RWPE1 (cell line): ENCODE results near the gene ZNF423.

ENCODE experiments used
- CTCF ChIA-PET: fragments of 350-600 bp; sonication (Branson Sonifier 250); formaldehyde crosslinking; extraction: SDS; loops from one replicate; lab custom pipeline; 2021; lab: Yijun Ruan, JAX
- POLR2A ChIA-PET: fragments of 400-600 bp; formaldehyde crosslinking; extraction: SDS; loops from one replicate; lab custom pipeline; 2020; ENCODE audit warnings: antibody characterized with exemption; ENCODE audit not compliant: low non-redundant PET; lab: Yijun Ruan, JAX
- DNase-seq: peaks from one replicate; pipeline ENCODE4 v3.0.0; 2012; ENCODE audit warnings: low spot score
- H3K27ac ChIP-seq: fragments of 450-650 bp; 2 replicates; pipeline ENCODE4 v1.5.1; 2017
- TF ChIP-seq, protein P1 (sequence below): fragments of 450-650 bp; conservative IDR thresholded peaks from 2 replicates; pipeline ENCODE4 v1.5.1; 2017; ENCODE audit warnings: low read depth, mild to moderate bottlenecking

Gene ZNF423

DNA sequence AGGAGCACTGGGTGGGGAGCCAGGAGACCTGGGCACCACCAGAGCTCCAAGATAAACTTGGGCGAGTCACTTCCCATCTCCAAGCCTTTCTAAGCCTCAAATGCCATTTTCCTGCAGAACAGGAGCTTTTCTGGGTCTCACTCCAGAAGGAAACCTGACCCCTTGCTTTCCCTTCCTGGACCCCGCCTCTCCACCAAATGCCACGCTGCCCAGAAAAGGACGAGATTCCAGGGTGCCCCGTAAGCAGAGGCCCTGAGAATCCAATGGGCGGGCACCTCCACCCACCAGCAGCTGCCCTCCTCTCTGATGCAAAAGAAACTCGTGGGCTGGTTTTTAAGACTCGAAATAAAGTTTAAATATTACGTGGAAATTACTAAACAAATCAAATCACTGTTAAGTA, 31.3 kb downstream of the ZNF423 start:
- ChIA-PET POLR2A (no interaction called here), CTCF (no interaction called here)
- TF ChIP-seq, protein P1, sequence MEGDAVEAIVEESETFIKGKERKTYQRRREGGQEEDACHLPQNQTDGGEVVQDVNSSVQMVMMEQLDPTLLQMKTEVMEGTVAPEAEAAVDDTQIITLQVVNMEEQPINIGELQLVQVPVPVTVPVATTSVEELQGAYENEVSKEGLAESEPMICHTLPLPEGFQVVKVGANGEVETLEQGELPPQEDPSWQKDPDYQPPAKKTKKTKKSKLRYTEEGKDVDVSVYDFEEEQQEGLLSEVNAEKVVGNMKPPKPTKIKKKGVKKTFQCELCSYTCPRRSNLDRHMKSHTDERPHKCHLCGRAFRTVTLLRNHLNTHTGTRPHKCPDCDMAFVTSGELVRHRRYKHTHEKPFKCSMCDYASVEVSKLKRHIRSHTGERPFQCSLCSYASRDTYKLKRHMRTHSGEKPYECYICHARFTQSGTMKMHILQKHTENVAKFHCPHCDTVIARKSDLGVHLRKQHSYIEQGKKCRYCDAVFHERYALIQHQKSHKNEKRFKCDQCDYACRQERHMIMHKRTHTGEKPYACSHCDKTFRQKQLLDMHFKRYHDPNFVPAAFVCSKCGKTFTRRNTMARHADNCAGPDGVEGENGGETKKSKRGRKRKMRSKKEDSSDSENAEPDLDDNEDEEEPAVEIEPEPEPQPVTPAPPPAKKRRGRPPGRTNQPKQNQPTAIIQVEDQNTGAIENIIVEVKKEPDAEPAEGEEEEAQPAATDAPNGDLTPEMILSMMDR: no peak
- DNase-seq: no peak
- no peak overlapping the region for H3K27ac ChIP-seq

DNA sequence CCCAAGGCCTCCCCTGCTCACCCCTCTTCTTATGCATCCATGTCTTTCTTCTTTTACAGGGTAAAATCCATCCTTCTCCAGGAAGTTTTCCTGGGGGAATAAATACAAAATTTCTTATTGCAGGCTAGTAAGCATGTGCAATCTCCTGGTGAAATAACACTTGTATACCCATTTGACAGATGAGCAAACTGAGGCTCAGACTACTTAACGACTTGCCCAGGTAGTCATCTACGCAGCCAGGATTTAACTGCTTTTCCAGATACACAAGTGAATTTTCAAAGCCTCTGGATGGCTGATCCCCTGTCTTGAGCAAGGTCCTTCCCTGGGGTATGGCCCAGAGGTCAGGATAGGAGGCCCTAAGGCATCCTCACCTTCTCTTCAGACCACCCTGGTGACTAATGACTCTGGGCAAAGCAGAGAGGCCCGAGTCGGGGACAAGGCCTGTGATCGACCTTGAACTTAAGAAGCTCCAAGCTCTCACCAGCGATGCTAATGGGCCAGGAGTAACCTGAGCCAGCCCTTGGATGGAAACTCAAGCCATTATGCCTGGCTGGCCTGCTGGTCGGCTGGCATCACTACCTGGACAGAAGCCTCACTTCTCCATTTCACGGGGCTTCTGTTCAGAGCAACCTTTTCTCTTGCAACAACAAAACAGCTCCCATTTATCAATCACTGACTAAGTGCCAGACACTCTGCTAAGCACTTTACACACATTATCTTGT, 33.1 kb downstream of the ZNF423 start:
- CTCF ChIA-PET: interaction anchor here (0.7 to 0.8 kb wide), 2 partner anchors 10 to 35 kb away, joined by 3 read pairs; no protein-coding TSS in a partner anchor
- TF ChIP-seq, protein P1: no peak
- POLR2A ChIA-PET: no interaction called here
- no peak for DNase-seq
- H3K27ac ChIP-seq: no peak overlapping the region

DNA sequence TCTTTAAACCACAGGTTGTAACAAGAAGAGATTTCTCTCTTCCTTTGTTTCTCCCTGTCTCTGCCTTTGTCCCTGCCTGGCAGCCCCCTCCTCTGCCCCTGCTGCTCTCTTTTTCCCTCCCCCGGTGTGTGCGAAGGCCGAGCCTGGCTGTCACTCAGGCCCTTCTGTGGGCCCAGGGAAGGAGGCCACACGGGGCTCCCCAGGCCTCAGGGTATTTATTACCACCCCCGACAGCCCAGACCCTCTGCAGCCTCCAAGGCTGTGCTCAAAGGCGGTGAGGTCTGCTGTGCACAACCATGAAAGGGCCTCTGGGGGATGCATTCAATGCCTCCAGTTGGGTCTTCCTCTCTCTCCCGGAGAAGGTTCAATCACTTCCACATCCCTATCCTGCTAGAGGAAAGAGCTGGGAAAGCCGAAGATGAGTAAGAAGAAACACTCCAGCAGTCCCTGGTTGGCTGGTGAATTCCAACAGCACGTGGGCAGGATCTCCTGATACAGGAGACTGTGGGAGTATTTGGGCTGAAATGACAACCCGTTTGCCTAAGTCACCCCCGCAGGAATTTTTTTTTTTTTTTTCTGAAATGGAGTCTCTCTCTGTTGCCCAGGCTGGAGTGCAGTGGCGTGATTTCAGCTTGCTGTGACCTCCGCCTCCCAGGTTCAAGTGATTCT, 34.2 kb downstream of the ZNF423 start:
- ChIA-PET CTCF (no interaction called here), POLR2A (no interaction called here)

DNA sequence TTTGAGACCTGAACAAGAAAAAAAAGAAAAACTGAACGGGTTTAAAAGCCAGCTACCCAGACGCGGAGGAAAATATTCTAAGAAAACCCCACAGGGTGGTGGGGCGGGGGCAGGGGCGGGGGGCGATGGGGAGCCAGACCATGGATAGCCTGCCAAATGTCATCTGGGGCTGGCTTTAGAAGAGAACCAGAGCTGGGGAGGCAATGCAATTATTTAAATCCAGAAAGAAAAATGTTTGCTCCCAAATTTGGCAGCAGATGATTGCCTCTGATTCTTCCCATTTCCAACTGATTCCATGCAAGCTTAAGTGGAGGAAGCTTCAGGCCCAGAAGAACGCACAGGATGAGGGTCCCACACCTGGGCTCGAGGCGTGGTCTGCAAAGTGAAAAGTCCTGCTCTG, 34.8 kb downstream of the ZNF423 start:
- no peak for DNase-seq
- H3K27ac ChIP-seq: no peak overlapping the region
- TF ChIP-seq, protein P1: no peak
- ChIA-PET POLR2A (no interaction called here), CTCF (interaction anchor here (0.7 kb wide), 1 partner anchor 16 kb away, joined by 3 read pairs; no protein-coding TSS in a partner anchor)

More for the DNA sequence above, 34.2 kb downstream of the ZNF423 start:
- no peak for DNase-seq
- TF ChIP-seq, protein P1: no peak
- H3K27ac ChIP-seq: no peak overlapping the region

DNA sequence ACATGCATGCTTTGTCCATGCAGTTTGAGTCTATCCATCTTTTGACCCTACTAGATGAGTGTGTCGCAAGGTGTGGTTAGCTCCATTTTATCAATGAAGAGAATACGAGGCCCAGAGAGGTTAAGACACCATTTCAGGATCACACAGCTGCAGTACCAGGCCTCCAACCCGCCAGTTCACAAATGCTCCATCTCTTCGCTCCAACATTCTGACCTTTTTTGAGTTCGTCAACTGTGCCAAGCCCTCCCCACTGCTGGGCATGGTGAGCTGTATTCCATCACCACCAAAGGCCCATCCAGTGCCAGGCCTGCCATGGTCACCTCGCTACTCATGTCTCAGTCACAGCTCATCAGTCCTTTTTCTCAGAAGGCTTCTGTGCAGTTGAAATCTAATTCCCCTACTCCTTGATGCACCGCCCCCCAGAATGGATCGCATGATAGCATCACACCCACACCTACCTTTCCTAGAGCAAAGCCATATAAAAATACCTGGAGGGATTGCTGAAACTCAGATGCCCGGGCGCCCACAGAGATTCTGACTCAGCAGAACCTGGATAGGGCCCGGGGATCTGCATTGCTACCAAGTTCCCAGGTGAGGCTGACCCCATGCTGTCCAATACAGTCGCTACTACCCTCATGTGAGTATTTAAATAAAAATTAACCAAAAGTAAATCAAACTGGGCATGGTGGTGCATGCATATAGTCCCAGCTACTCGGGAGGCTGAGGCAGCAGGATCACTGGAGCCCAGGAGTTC, 38.0 kb downstream of the ZNF423 start:
- POLR2A ChIA-PET: no interaction called here
- CTCF ChIA-PET: no interaction called here
- no peak overlapping the region for H3K27ac ChIP-seq
- DNase-seq: no peak
- TF ChIP-seq, protein P1: no peak

DNA sequence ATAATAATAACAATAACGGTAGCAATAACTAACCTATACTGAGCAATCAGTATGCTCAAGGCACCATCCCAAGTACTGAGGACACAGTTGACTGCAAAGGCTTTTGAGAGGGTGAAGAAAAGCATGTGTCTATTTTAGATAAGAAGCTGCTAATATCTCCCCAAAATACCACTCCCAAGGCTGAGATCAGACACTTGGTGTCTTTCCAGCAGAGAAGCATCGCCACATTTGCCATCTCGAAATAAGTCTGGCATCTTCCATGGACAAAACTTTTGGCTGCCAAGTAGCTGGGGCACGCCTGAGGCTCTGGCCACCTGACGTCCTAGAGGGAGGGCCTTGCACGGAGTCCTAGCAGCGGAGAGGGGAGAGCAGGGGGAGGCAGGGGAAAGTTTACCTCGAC, 39.0 kb downstream of the ZNF423 start:
- ChIA-PET POLR2A (no interaction called here), CTCF (no interaction called here)
- no peak for DNase-seq
- no peak overlapping the region for H3K27ac ChIP-seq
- TF ChIP-seq, protein P1: no peak
